ENCODE data around the gene S100A11.

- TF ChIP-seq RAD21 (IDR thresholded peaks at IDR 0.05; ENCODE audit: low read depth) = no peak
- TF ChIP-seq, protein P1, sequence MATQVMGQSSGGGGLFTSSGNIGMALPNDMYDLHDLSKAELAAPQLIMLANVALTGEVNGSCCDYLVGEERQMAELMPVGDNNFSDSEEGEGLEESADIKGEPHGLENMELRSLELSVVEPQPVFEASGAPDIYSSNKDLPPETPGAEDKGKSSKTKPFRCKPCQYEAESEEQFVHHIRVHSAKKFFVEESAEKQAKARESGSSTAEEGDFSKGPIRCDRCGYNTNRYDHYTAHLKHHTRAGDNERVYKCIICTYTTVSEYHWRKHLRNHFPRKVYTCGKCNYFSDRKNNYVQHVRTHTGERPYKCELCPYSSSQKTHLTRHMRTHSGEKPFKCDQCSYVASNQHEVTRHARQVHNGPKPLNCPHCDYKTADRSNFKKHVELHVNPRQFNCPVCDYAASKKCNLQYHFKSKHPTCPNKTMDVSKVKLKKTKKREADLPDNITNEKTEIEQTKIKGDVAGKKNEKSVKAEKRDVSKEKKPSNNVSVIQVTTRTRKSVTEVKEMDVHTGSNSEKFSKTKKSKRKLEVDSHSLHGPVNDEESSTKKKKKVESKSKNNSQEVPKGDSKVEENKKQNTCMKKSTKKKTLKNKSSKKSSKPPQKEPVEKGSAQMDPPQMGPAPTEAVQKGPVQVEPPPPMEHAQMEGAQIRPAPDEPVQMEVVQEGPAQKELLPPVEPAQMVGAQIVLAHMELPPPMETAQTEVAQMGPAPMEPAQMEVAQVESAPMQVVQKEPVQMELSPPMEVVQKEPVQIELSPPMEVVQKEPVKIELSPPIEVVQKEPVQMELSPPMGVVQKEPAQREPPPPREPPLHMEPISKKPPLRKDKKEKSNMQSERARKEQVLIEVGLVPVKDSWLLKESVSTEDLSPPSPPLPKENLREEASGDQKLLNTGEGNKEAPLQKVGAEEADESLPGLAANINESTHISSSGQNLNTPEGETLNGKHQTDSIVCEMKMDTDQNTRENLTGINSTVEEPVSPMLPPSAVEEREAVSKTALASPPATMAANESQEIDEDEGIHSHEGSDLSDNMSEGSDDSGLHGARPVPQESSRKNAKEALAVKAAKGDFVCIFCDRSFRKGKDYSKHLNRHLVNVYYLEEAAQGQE (IDR thresholded peaks at IDR 0.05; ENCODE audit: low read depth) = no peak
- TF ChIP-seq, protein P2, sequence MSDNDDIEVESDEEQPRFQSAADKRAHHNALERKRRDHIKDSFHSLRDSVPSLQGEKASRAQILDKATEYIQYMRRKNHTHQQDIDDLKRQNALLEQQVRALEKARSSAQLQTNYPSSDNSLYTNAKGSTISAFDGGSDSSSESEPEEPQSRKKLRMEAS (IDR thresholded peaks at IDR 0.05) = no peak
- no peak for TF ChIP-seq TAF1 (IDR thresholded peaks at IDR 0.05; ENCODE audit: low read depth)
- no peak for TF ChIP-seq CREB1 (IDR thresholded peaks at IDR 0.05; ENCODE audit: low read depth)
- no peak for TF ChIP-seq FOXM1 (IDR thresholded peaks at IDR 0.05; ENCODE audit: borderline replicate concordance, low read depth)
- no peak for TF ChIP-seq TCF12 (IDR thresholded peaks at IDR 0.05; ENCODE audit: low read depth)
These were observed 15.2 kb downstream of the S100A11 start for GRCh38 chr1:152021569-152021968.
